IPS-15b (cell line): ENCODE results near the gene SH3RF1.

Experiments used
- H3K27me3 ChIP-seq: one replicate; pipeline ENCODE4 v1.6.1; 2013; ENCODE audit warnings: low read length; ENCODE audit not compliant: control insufficient read depth, insufficient read depth
- H3K36me3 ChIP-seq: one replicate; pipeline ENCODE4 v1.6.1; 2013; ENCODE audit warnings: low read length; ENCODE audit not compliant: control insufficient read depth, insufficient read depth
- H3K4me1 ChIP-seq: one replicate; pipeline ENCODE4 v1.6.1; 2013; ENCODE audit warnings: mild to moderate bottlenecking, low read length; ENCODE audit not compliant: control insufficient read depth, insufficient read depth
- H3K4me3 ChIP-seq: one replicate; pipeline ENCODE4 v1.5.1; 2013; ENCODE audit warnings: low read depth, low read length
- H3K9ac ChIP-seq: one replicate; pipeline ENCODE4 v1.6.1; 2013; ENCODE audit warnings: low read depth, mild to moderate bottlenecking, low read length
- H3K9me3 ChIP-seq: one replicate; pipeline ENCODE4 v1.6.1; 2013; ENCODE audit warnings: mild to moderate bottlenecking, low read length; ENCODE audit not compliant: control insufficient read depth, insufficient read depth

Gene SH3RF1

GRCh38 chr4:169256101-169256612 lies 14.6 kb downstream of the SH3RF1 start:
- H3K9ac ChIP-seq, result no peak overlapping the region
- no peaks in the 10 kb centered on the region for H3K9me3 ChIP-seq
- peaks cover 33% of the 10 kb centered on the region for H3K4me1 ChIP-seq
- no peak overlapping the region for H3K4me3 ChIP-seq
- H3K36me3 ChIP-seq, result no peaks in the 10 kb centered on the region
- H3K27me3 ChIP-seq, result no peaks in the 10 kb centered on the region

DNA sequence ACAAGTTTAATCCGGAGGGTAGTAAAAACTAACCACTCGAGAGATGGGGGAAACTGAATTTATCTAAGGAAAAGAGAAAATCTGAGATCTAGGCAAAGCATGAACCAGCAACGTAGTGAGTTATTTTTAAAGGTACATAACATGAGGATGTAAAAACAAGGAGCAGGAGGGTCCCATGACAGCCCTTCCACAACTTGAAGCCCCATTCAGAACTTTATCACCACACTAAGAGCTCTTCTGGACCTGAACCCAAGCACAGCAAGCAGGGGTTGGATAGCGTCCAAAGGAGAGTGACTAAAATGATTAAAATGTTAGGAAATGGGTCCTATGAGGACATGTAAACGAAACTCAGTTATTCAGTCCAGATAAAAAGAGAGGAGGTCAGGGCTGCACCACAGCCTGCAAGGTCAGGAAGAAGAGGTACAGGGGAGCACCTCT lies 16.2 kb downstream of the SH3RF1 start:
- H3K27me3 ChIP-seq, result no peaks in the 10 kb centered on the region
- H3K9ac ChIP-seq, result no peak overlapping the region
- no peak overlapping the region for H3K4me3 ChIP-seq
- H3K9me3 ChIP-seq, result no peaks in the 10 kb centered on the region
- H3K4me1 ChIP-seq, result peaks cover 45% of the 10 kb centered on the region
- H3K36me3 ChIP-seq, result no peaks in the 10 kb centered on the region

DNA sequence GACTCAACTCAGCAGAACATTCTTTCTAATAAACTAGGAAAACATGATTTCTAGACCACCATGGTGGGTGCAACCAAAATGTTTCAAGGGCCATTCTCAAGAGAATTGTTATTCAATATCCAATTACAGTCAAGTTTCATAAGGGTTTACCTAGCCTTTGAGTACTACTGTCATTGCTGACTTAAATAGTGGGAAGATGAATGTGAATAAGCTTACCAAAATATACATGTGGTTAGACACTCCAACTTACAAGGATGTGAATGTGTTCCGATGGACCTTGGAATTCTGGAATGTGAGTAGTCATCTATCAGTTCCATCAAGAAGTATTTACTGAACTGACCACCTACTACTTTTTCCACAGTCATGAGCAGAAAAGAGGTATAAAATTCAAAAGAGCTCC lies 16.9 kb downstream of the SH3RF1 start:
- Histone ChIP-seq H3K9me3 (no peaks in the 10 kb centered on the region), H3K4me3 (no peak overlapping the region), H3K4me1 (peaks cover 45% of the 10 kb centered on the region), H3K36me3 (no peaks in the 10 kb centered on the region), H3K27me3 (no peaks in the 10 kb centered on the region), H3K9ac (no peak overlapping the region)

DNA sequence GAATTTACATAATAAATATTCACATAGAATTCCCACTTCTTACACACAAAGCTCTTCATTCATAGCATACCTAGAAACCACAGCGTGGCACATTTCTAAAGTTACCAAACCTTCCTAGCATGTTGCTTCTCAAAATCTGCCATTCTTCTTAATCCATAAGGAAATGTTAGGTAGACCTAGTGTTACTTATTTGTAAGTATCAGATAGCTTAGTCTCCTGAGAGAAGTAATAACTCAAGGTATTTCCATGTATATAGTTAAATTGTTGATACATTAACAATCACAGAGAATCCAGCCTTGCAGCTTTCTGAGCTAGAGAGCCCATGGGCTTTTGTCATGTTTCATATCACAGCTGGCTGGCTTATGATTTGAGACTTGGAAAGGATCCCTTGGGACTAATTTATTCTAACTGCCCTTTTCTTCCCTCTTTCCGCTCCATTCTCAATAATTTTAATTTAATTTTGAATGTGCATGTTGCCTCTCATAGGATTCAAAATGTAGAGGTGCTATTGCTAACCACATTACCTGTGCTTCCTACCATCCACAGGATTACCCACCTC lies 17.6 kb downstream of the SH3RF1 start:
- Histone ChIP-seq H3K36me3 (no peaks in the 10 kb centered on the region), H3K4me3 (no peak overlapping the region), H3K27me3 (no peaks in the 10 kb centered on the region), H3K4me1 (peaks cover 45% of the 10 kb centered on the region), H3K9ac (no peak overlapping the region), H3K9me3 (no peaks in the 10 kb centered on the region)

DNA sequence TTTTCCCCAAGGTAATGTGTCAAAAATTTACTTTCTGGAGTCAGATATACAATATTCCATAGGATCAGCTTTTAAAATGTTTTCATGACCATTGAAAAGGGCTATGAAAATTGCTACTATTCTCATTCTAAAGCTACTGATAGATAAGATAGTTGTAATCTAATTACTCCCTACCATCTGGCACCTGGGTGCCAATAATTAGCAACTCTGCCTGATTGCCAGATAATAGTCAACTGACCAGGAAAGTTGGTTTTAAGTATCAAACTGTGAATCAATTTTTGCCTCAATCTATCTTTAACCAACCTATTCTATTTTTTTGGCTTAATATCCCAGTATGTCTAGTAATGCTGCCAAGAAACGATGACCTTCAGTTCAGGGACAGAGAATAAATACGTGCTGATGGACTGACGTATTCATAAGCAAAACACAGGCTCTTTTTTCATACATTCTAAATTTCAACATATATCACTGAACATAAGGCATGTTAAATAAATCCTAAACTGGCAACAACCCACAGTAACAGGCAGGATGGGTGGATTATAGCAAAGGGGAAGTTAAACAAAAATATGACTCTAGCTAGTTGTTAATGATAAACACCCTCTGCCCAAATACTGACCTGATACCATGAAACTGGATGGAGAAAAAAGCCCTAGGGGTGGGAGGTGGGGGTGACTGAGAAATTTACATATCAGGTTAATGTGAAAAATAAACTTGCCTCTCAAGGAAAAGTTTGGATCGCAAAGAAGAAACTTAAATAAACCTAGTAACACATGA lies 18.2 kb downstream of the SH3RF1 start:
- Histone ChIP-seq H3K36me3 (no peaks in the 10 kb centered on the region), H3K4me3 (no peak overlapping the region), H3K27me3 (no peaks in the 10 kb centered on the region), H3K9ac (no peak overlapping the region), H3K4me1 (peaks cover 40% of the 10 kb centered on the region), H3K9me3 (no peaks in the 10 kb centered on the region)

GRCh38 chr4:169251291-169252235 lies 19.2 kb downstream of the SH3RF1 start:
- H3K9ac ChIP-seq, result no peak overlapping the region
- H3K4me3 ChIP-seq, result no peak overlapping the region

GRCh38 chr4:169250796-169251195 lies 20.0 kb downstream of the SH3RF1 start:
- no peak overlapping the region for H3K4me3 ChIP-seq
- H3K27me3 ChIP-seq, result no peaks in the 10 kb centered on the region
- peaks cover 35% of the 10 kb centered on the region for H3K4me1 ChIP-seq
- no peak overlapping the region for H3K9ac ChIP-seq
- no peaks in the 10 kb centered on the region for H3K9me3 ChIP-seq
- no peaks in the 10 kb centered on the region for H3K36me3 ChIP-seq

More at GRCh38 chr4:169251291-169252235, 19.2 kb downstream of the SH3RF1 start:
- Histone ChIP-seq H3K9me3 (no peaks in the 10 kb centered on the region), H3K27me3 (no peaks in the 10 kb centered on the region), H3K36me3 (no peaks in the 10 kb centered on the region), H3K4me1 (peaks cover 35% of the 10 kb centered on the region)

DNA sequence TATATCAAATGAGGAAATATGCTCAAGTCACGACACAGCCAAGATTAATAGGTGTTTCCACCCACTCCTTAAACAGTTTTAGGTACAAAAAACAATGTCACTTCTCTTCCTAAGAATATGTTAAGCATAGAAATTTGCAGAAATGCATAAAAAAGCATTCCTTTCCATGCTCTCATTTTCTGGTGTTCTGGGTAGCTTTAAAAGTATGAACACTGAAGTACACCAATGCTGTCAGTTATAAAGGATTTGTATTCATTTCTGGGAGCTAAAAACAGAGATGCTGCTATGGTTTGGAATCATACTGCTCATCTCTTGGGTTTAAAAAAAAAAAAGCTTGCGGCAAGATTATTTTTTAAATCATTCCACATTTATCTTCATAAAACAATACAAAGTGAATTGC lies 20.8 kb downstream of the SH3RF1 start:
- Histone ChIP-seq H3K36me3 (no peaks in the 10 kb centered on the region), H3K9me3 (no peaks in the 10 kb centered on the region), H3K4me3 (no peak overlapping the region), H3K4me1 (peaks cover 35% of the 10 kb centered on the region), H3K27me3 (no peaks in the 10 kb centered on the region), H3K9ac (no peak overlapping the region)

DNA sequence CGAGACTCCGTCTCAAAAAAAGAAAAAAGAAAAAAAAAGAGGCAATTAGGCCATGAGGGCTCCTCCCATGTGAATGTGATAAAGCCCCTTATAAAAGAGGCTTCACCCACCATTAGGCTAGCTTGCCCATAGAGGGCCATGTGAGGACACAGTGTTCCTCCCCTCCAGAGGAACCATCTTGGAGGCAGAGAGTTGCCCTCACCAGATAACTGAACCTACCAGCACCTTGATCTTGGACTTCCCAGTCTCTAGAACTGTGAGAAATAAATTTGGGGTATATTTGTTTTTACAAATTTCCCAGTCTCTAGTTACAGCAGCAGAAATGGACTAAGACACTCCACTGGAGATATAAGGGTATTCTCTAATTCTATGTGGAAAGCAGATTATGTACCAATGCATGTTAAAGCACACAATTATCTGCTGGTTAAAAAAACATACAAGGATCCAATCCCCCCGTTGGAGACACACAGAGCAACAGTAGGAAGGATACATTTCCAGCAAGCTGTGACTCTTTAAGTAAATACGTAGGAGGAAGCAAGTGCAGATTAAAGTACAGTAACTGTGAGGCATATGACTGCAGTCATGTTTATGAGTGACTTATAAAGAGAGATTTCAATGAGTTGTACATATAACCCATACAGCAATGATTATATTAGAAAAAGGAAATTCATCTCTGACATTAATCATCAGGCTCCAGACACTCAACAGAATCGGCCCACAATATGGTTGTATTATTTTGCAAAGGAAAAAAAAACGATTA lies 21.4 kb downstream of the SH3RF1 start:
- Histone ChIP-seq H3K9me3 (no peaks in the 10 kb centered on the region), H3K4me1 (peaks cover 36% of the 10 kb centered on the region), H3K36me3 (no peaks in the 10 kb centered on the region), H3K4me3 (no peak overlapping the region), H3K9ac (no peak overlapping the region), H3K27me3 (no peaks in the 10 kb centered on the region)

DNA sequence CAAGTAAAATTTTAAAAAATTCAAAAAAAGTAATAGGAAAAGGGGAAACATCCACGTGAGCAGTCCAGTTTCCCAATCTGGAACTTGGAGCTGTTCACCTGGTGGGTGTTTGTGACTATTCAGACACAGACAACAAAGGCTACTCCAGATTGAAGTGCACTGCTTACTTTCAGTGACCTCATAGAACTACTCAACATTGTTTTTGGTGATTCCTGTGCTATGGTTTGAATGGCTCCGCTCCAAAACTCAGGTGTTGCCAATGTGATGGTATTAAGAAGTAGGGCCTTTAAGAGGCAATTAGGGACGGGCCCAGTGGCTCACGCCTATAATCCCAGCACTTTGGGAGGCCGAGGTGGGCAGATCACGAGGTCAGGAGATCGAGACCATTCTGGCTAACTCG lies 22.1 kb downstream of the SH3RF1 start:
- Histone ChIP-seq H3K9me3 (no peaks in the 10 kb centered on the region), H3K9ac (no peak overlapping the region), H3K4me1 (peaks cover 43% of the 10 kb centered on the region), H3K4me3 (no peak overlapping the region), H3K27me3 (no peaks in the 10 kb centered on the region), H3K36me3 (no peaks in the 10 kb centered on the region)

- Histone ChIP-seq H3K4me1 (peaks cover 31% of the 10 kb centered on the region), H3K4me3 (no peak overlapping the region), H3K9ac (no peak overlapping the region), H3K9me3 (no peaks in the 10 kb centered on the region), H3K36me3 (no peaks in the 10 kb centered on the region), H3K27me3 (no peaks in the 10 kb centered on the region)
Observed at GRCh38 chr4:169246957-169247396, 23.8 kb downstream of the SH3RF1 start.
